HCT116 (cell line): ENCODE measurements around the gene GMEB2. TPM values are rescaled to one million over a fixed set of nuclear protein-coding genes. Genes with fewer than 3 reads are reported as not detected.

Experiments
- ATAC-seq: fragments of 200-7000 bp; cut with Tn5 transposase; 2 replicates; pipeline ENCODE4 v1.9.1; 2020; ENCODE audit warnings: mild to moderate bottlenecking, moderate library complexity
- BruUV-seq: library from RNA; stranded (reverse); fragments of 400-500 nt; replicated peaks from 2 replicates; lab custom pipeline; 2021; lab: Mats Ljungman, UMichigan
- CTCF ChIA-PET: fragments of 300-600 bp; sonication (Branson Sonifier 250); formaldehyde crosslinking; loops from one replicate; lab custom pipeline; 2021; ENCODE audit warnings: antibody characterized with exemption; lab: Charles Lee
- POLR2A ChIA-PET: fragments of 300-600, 350-600 bp; sonication (Branson Sonifier 250); formaldehyde crosslinking; loops from one replicate; lab custom pipeline; 2021; ENCODE audit warnings: antibody characterized with exemption; lab: Charles Lee
- RAD21 ChIA-PET, 2 experiments: fragments of 300-600 bp; sonication (Branson Sonifier 250); formaldehyde crosslinking; loops; one replicate each; lab custom pipeline; 2023; ENCODE audit warnings: low total read pairs in 2 of 2; ENCODE audit not compliant: uncharacterized antibody in 2 of 2, unreplicated experiment in 2 of 2, low non-redundant PET in 1 of 2; lab: Charles Lee
- DNase-seq: peaks from one replicate; pipeline ENCODE4 v3.0.0-alpha.2; 2010; ENCODE audit warnings: low read depth, low spot score
- H2AFZ ChIP-seq: fragments of 200-600 bp; shearing (Covaris generic), sonication (generic); 2 replicates; pipeline ENCODE4 v1.6.1; 2017; ENCODE audit warnings: low read depth, mixed run types, mixed read lengths, antibody characterized with exemption, low read length; ENCODE audit not compliant: poor library complexity, severe bottlenecking
- H3K27ac ChIP-seq: 2 replicates; pipeline ENCODE4 v1.5.1; 2012; ENCODE audit warnings: low read depth, low read length
- H3K27me3 ChIP-seq: fragments of 200-600 bp; sonication (generic); 2 replicates; pipeline ENCODE4 v1.6.1; 2016; ENCODE audit warnings: mixed run types, low read length, mixed read lengths; ENCODE audit not compliant: insufficient read depth
- H3K36me3 ChIP-seq, 2 experiments: fragments of 200-500 bp in 1 of 2; fragments of 200-600 bp in 1 of 2; sonication (Bioruptor generic) in 1 of 2; sonication (generic) in 1 of 2; 2 replicates each; pipeline versions ENCODE4 v1.5.1 to v1.6.1; 2014 to 2016; ENCODE audit warnings: low read length in 2 of 2, inconsistent platforms in 1 of 2, mixed read lengths in 1 of 2, mixed run types in 1 of 2; ENCODE audit not compliant: insufficient read depth in 2 of 2, control insufficient read depth in 1 of 2
- H3K4me1 ChIP-seq, 2 experiments: fragments of 200-600 bp in 1 of 2; sonication (generic) in 1 of 2; 2 replicates each; pipeline versions ENCODE4 v1.5.1 to v1.6.1; 2012 to 2017; ENCODE audit warnings: low read length in 2 of 2, inconsistent platforms in 1 of 2, mild to moderate bottlenecking in 1 of 2, mixed read lengths in 1 of 2, mixed run types in 1 of 2, moderate library complexity in 1 of 2; ENCODE audit not compliant: insufficient read depth in 2 of 2, control insufficient read depth in 1 of 2
- H3K4me2 ChIP-seq: fragments of 200-600 bp; sonication (generic); 2 replicates; pipeline ENCODE4 v1.6.1; 2017; ENCODE audit warnings: mixed run types, low read length, mixed read lengths
- H3K4me3 ChIP-seq, 2 experiments: fragments of 200-600 bp in 1 of 2; sonication (generic) in 1 of 2; replicated peaks in 1 of 2; 2 replicates each; pipeline ENCODE4 v1.5.1; 2011 to 2016; ENCODE audit warnings: low read length in 2 of 2, control low read depth in 1 of 2, low read depth in 1 of 2, mild to moderate bottlenecking in 1 of 2, mixed read lengths in 1 of 2, mixed run types in 1 of 2
- H3K79me2 ChIP-seq: fragments of 200-600 bp; sonication (generic); 2 replicates; pipeline ENCODE4 v1.6.1; 2017; ENCODE audit warnings: mild to moderate bottlenecking, mixed run types, low read length, moderate library complexity, mixed read lengths; ENCODE audit not compliant: insufficient read depth
- H3K9ac ChIP-seq: fragments of 200-600 bp; sonication (generic); 2 replicates; pipeline ENCODE4 v1.6.1; 2016; ENCODE audit warnings: low read length, mixed read lengths
- H3K9me2 ChIP-seq: fragments of 200-600 bp; sonication (generic), shearing (Covaris generic); 2 replicates; pipeline ENCODE4 v1.6.1; 2017; ENCODE audit warnings: mixed run types, mild to moderate bottlenecking, moderate library complexity; ENCODE audit not compliant: insufficient read depth
- H3K9me3 ChIP-seq, 2 experiments: fragments of 200-500 bp in 1 of 2; fragments of 200-600 bp in 1 of 2; sonication (Bioruptor generic) in 1 of 2; sonication (generic) in 1 of 2; 2 replicates each; pipeline ENCODE4 v1.6.1; 2014 to 2017; ENCODE audit warnings: low read length in 2 of 2, mixed read lengths in 2 of 2, inconsistent platforms in 1 of 2, low read depth in 1 of 2, mild to moderate bottlenecking in 1 of 2, mixed run types in 1 of 2, moderate library complexity in 1 of 2; ENCODE audit not compliant: control insufficient read depth in 1 of 2, insufficient read depth in 1 of 2
- H4K20me1 ChIP-seq: fragments of 200-600 bp; sonication (generic), shearing (Covaris generic); 2 replicates; pipeline ENCODE4 v1.6.1; 2017; ENCODE audit warnings: mixed run types, mild to moderate bottlenecking, moderate library complexity; ENCODE audit not compliant: insufficient read depth
- CBX3 ChIP-seq: IDR thresholded peaks from 2 replicates; pipeline ENCODE4 v1.6.1; 2012; ENCODE audit warnings: low read depth
- ELF1 ChIP-seq: IDR thresholded peaks from 2 replicates; pipeline ENCODE4 v1.6.1; 2012; ENCODE audit warnings: low read depth, borderline replicate concordance
- EZH2phosphoT487 ChIP-seq: fragments of 200-600 bp; IDR thresholded peaks from 2 replicates; pipeline ENCODE4 v1.6.1; 2018; ENCODE audit warnings: antibody characterized with exemption, borderline replicate concordance
- JUND ChIP-seq: IDR thresholded peaks from 2 replicates; pipeline ENCODE4 v1.6.1; 2012
- POLR2A ChIP-seq: IDR thresholded peaks from 2 replicates; pipeline ENCODE4 v1.7.0; 2011; ENCODE audit warnings: borderline replicate concordance; ENCODE audit not compliant: insufficient read depth, insufficient read length; ENCODE audit errors: extremely low read depth
- POLR2AphosphoS5 ChIP-seq: IDR thresholded peaks from 2 replicates; pipeline ENCODE4 v1.6.1; 2011; ENCODE audit warnings: mild to moderate bottlenecking, low read depth, low read length, moderate library complexity
- SIN3A ChIP-seq: IDR thresholded peaks from 2 replicates; pipeline ENCODE4 v1.6.1; 2012; ENCODE audit warnings: low read depth
- SP1 ChIP-seq: IDR thresholded peaks from 2 replicates; pipeline ENCODE4 v1.6.1; 2012; ENCODE audit warnings: low read depth
- SRF ChIP-seq: IDR thresholded peaks from 2 replicates; pipeline ENCODE4 v1.6.1; 2012; ENCODE audit warnings: low read depth
- YY1 ChIP-seq: IDR thresholded peaks from 2 replicates; pipeline ENCODE4 v1.6.1; 2011; ENCODE audit warnings: low read length, low read depth, moderate library complexity, mild to moderate bottlenecking; ENCODE audit not compliant: insufficient replicate concordance; ENCODE audit errors: extremely low read depth
- intact Hi-C: fragments of 100-400 bp; cut with micrococcal nuclease; formaldehyde crosslinking; loops from 2 replicates; pipeline ENCODE4 v1.10.0; 2022
- total RNA-seq: library from RNA; stranded (reverse); gene quantifications from one replicate; pipeline ENCODE4 v1.2.1, GENCODE V29; 2021; ENCODE audit not compliant: unreplicated experiment
- TF ChIP-seq, protein P1 (sequence below): IDR thresholded peaks from 2 replicates; pipeline ENCODE4 v1.6.1; 2012

The GMEB2 gene
- total RNA-seq, 1 experiment from 2014 or later = 13.9 TPM

DNA sequence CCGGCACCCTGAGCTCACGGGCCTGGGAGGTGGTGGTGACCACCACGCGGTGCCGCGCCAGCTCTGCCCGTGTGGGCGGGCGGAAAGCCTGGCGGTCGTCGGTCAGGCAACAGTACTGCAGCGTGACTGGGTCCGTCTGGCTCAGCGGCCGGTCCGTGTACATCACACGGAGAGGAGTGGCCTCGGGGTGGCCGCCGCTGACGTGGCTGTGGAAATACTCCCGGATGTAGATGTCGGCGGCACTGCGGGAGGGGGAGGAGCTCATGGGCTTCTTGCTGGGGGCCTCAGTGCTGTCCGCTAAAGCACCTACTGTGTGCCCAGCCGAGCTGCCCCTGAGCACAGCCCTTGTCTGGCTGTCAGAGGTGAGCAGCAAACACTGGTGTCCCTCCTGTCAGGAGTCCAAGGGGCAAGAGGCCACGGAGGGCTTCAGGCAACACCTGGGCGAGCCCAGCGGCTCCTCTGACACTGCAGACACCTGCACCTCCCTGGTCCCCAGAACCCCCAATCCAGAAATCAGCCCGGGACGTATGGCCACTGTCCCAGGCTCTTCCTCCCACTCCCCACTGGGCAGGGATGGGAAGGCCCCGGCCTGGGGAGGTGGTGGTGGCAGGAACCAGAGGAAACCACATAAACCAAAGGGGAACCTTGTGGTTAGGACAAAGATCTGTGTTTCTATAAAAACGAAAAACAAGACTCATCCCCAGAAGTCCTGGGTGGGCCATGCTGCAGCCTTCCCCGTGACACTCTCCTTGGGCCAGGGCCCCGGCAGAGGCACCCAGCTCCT lies 59.3 kb downstream of the GMEB2 start (continued):
- TF ChIP-seq SRF (no peak), YY1 (no peak)

DNA sequence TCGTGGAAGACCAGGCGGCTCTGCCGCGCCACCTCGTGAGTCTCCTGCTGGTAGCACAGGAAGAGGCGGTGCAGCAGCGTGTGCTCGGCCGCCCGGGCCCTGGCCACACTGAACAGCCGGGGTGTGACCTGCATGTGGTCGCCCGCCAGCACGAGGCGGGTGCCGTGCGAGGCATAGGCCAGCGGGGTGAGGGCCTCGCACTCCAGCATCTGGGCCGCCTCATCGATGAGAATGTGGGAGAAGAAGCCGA lies 59.8 kb downstream of the GMEB2 start:
- H3K4me2 ChIP-seq = no peak overlapping the region
- H3K27me3 ChIP-seq = no peaks in the 10 kb centered on the region
- no peak for TF ChIP-seq SIN3A
- TF ChIP-seq POLR2AphosphoS5 = no peak
- TF ChIP-seq SP1 = no peak
- no peak for TF ChIP-seq ELF1
- TF ChIP-seq JUND = no peak
- TF ChIP-seq CBX3 = no peak
- TF ChIP-seq EZH2phosphoT487 = no peak
- TF ChIP-seq POLR2A = no peak
- TF ChIP-seq, protein P1, sequence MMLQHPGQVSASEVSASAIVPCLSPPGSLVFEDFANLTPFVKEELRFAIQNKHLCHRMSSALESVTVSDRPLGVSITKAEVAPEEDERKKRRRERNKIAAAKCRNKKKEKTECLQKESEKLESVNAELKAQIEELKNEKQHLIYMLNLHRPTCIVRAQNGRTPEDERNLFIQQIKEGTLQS = no peak
- no peak for ATAC-seq
- no peak overlapping the region for H2AFZ ChIP-seq
- no peak for DNase-seq
- RAD21 ChIA-PET = no interaction called here
- no peaks in the 10 kb centered on the region for H3K4me1 ChIP-seq
- CTCF ChIA-PET = no interaction called here
- no peak overlapping the region for H3K27ac ChIP-seq
- H4K20me1 ChIP-seq = no peaks in the 10 kb centered on the region
- BruUV-seq = no TSS peak
- intact Hi-C loops = no loop called here
- H3K9ac ChIP-seq = no peak overlapping the region
- H3K79me2 ChIP-seq = no peaks in the 10 kb centered on the region
- H3K9me3 ChIP-seq = no peaks in the 10 kb centered on the region
- no peaks in the 10 kb centered on the region for H3K36me3 ChIP-seq
- H3K4me3 ChIP-seq = no peak overlapping the region
- H3K9me2 ChIP-seq = no peaks in the 10 kb centered on the region
- POLR2A ChIA-PET = no interaction called here
